GM19193 (cell line): ENCODE data around the gene INTS15.

Source experiments
- POLR2A ChIP-seq: IDR thresholded peaks from 4 replicates; pipeline ENCODE4 v1.6.1; 2011; ENCODE audit not compliant: insufficient read depth, insufficient read length; ENCODE audit errors: extremely low read depth

The INTS15 gene

DNA sequence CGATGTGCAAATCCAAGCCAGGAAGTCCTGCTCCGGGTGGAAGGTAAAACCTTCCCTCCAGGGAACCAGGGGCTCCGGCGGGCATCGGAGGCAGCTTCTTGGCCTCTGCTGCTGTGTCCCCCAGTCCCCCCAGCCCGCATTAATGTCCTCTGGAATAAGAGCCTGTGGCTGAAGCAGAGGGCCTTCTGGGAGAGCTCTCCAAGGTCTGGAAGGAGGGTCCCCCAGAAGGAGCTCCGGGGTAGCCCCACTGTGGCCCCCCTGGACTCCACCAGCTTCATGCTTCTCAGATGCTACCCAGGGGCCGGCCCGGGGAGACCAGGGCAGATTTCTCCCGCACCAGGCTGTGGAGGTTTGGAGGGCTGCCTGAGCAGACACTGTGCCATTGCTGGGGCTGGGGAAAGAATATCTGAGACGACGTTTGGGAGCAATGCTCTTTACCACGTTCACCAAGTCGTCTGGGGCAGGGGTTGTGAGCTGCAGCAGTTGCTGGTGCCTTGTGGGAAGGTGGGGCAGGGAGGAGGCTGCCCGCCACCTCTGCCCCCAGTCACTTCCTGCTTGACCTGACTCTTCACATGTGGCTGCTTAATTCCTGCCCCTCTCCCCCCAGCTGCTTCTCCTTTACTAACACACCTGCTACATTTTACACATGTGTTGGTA lies 33.9 kb downstream of the INTS15 start:
- TF ChIP-seq POLR2A = no peak

DNA sequence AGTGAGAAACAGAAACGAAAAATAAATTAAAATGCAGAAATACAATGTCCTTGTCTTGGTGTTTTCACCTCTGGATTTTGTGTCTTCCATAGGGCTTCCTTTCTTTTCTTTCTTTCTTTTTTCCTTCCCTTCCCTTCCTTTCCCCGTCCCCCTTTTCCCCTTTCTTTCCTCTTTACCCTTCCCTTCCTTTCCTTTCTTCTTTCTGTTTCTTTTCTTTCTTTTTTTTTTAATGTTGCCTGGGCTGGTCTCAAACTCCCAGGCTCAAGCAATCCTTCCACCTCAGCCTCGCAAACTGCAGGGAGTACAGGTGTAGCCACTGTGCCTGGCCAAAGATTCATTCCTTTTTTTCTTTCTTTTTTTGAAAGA lies 34.4 kb downstream of the INTS15 start:
- no peak for TF ChIP-seq POLR2A

- no peak for TF ChIP-seq POLR2A
These were observed 38.2 kb downstream of the INTS15 start for GRCh38 chr7:6628045-6628444.

DNA sequence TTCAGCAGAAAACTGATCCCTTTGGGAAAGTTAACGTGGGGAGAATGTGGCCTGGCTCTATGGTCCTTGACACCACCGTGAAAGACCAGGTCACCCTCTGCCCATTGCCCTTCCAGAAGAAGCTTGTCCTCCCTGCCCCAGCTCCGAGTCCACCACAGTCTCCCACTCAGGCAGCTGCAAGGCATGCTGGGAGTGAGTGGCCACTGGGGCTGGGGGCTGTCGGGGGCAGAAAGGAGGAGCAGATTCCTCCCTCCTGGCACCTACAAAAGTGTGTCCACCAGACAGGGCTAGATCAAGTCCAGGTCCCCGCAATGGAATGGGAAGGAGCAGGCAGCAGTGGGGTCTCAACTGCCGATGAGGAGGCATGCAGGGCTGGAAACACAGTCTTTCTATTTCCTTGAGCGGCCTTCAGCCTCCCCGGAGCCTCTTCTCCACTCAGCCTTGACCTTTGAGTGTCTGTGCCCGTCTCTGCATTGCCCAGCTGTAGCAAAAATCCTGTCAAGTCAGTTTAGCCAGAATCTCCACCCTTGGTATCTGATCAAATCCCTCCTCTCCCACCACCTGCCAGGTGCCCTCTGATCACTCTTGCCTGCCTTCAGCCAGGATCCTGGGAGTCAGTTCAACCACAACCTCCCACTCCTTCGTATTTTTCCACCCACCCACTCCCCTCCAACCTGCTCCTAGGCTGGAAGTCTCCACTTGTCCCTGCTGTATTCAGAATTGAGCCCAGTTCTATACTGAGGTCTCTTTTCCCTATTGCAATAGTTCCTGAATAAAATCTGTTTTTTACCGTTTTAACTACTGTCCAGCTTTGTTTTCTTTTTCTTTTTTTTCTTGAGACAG lies 40.4 kb downstream of the INTS15 start:
- TF ChIP-seq POLR2A = no peak

DNA sequence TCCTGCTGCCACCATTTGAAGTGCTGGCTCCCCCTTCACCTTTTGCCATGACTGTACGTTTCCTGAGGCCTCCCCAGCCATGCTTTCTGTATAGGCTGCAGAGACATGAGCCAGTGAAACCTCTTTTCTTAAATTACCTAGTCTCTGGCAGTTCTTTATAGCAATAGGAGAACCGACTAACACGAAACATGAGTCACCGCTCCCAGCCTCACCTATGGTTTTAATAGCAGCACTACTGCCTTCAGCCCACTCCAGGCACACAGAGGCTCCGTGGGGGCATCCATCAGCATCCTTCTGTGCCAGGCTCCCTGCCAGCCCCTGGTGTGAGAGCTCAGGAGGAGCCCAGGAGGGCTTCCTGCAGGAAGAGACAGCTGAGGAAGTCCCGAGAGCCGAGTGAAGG lies 41.8 kb downstream of the INTS15 start:
- no peak for TF ChIP-seq POLR2A

DNA sequence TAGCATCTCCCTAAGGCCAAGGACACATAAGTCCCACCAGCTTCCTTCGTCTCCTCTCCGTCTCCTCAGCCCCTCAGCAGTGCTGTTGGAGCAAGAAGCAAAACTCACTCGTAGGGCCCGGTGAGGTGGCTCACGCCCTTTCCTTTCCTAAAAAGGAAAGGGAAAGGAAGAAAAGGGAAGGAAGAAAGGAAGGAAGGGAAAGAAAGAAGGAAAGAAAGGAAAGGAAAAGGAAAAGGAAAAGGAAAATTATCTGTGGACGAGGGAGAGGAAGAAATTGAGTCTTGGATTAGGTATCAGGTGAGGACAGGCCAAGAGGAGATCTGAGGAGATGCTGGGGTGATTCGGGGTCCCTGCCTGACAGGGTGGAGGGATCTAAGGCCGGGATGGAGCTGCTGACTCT lies 44.2 kb downstream of the INTS15 start:
- TF ChIP-seq POLR2A = no peak

DNA sequence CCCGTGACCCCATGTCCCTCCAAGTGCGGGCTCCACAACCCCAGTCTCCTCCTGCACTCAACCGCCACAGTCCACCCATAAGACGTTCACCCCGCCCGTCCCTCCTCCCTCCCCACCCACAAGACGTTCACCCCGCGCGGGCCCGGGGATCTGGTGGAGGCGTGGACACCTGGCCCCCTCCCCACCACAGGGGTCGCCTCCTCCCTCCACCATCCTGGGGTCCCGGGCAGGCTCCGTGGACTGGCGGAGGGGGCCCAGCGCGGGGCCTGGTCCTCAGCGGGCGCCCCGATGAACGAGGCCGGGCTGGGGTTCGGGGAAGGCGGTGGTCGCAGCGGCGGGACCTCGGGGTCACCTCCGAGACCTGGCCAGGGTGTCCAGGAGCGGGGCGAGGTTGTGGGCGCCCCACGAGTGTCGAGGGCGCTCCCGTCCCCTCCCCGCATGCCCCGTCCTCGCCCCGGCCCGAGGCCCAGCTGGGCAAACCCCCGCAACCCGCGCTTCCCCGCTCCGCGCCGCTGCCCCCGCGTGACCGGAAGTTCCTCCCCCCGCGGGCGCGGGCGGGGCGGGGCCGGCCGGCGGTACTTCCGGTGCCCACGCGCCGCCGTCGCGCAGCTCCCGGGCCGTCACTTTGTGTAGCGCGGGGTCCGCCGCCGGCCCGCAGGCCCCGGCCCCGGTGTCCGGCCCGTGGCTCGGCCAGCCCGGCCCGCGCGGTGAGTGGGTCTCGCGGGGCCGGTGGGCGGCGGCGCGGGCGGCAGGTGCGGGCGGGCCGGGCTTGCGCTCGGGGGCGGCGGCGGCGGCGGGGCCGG lies 47.1 kb downstream of the INTS15 start, which contains the start of gene ZNF316:
Gene ZNF316, plus strand, starts transcription at position 578 of the 803 bp plus-strand sequence. CDS start 5,092 bp downstream, outside the sequence.
- TF ChIP-seq POLR2A = peak; percentile 66

- TF ChIP-seq POLR2A = no peak
These were observed 47.9 kb downstream of the INTS15 start for GRCh38 chr7:6637544-6638229.

GRCh38 chr7:6639032-6639431 lies 49.2 kb downstream of the INTS15 start:
- TF ChIP-seq POLR2A = no peak

- TF ChIP-seq POLR2A = no peak
These were observed 49.8 kb downstream of the INTS15 start for GRCh38 chr7:6639627-6640026.

GRCh38 chr7:6640246-6640721 lies 50.5 kb downstream of the INTS15 start:
- TF ChIP-seq POLR2A = no peak

GRCh38 chr7:6641305-6642035 lies 51.6 kb downstream of the INTS15 start:
- no peak for TF ChIP-seq POLR2A

GRCh38 chr7:6642239-6642839 lies 52.5 kb downstream of the INTS15 start:
- no peak for TF ChIP-seq POLR2A
